ENCODE data around the gene PHF2. TPM values are rescaled to one million over a fixed set of nuclear protein-coding genes. Genes with fewer than 3 reads are reported as not detected.

PHF2 gene
- total and polyA plus RNA-seq, 2 experiments from 2014 or later = 4.3 to 11.8 TPM

GRCh38 chr9:93681269-93682154 is 105.1 kb downstream of the PHF2 start:
- H2AFZ ChIP-seq = no peak overlapping the region
- H4K20me1 ChIP-seq (replicated peaks; ENCODE audit: insufficient read depth) = no peaks in the 10 kb centered on the region
- peaks cover 4% of the 10 kb centered on the region for H3K27me3 Mint-ChIP-seq (ENCODE audit: insufficient read depth, low read depth, poor library complexity)
- DNase-seq (ENCODE audit: low spot score) = no peak
- H3K27ac Mint-ChIP-seq = no peak overlapping the region
- H3K4me1 Mint-ChIP-seq = peaks cover 3% of the 10 kb centered on the region
- H3F3A ChIP-seq (replicated peaks; ENCODE audit: low read depth) = no peaks in the 10 kb centered on the region
- no peaks in the 10 kb centered on the region for H3K4me1 ChIP-seq (ENCODE audit: insufficient read depth)
- no peak overlapping the region for H3K27ac ChIP-seq (ENCODE audit: low read depth)
- H3K36me3 ChIP-seq (ENCODE audit: insufficient read depth) = no peaks in the 10 kb centered on the region
- H3K4me3 ChIP-seq = no peak overlapping the region
- TF ChIP-seq EZH2phosphoT487 (IDR thresholded peaks at IDR 0.05; ENCODE audit: unreplicated experiment) (no peak), NANOG (IDR thresholded peaks at IDR 0.05; ENCODE audit: borderline replicate concordance) (no peak), ZNF114 (CRISPR knock-in tag; IDR thresholded peaks at IDR 0.05) (no peak), ETS1 (IDR thresholded peaks at IDR 0.05) (no peak), POLR2AphosphoS5 (IDR thresholded peaks at IDR 0.05; ENCODE audit: low read depth) (no peak), ZNF331 (CRISPR knock-in tag; IDR thresholded peaks at IDR 0.05; ENCODE audit: low read depth) (no peak), REST (IDR thresholded peaks at IDR 0.05; ENCODE audit: unreplicated experiment) (no peak), JUNB (IDR thresholded peaks at IDR 0.05; ENCODE audit: unreplicated experiment) (no peak), CREB1 (CRISPR knock-in tag; IDR thresholded peaks at IDR 0.05; ENCODE audit: low read depth) (no peak), EZH2 (IDR thresholded peaks at IDR 0.05; ENCODE audit: low read depth, unreplicated experiment) (no peak), STAT1 (IDR thresholded peaks at IDR 0.05; ENCODE audit: unreplicated experiment) (no peak)
- TF ChIP-seq, protein P1, sequence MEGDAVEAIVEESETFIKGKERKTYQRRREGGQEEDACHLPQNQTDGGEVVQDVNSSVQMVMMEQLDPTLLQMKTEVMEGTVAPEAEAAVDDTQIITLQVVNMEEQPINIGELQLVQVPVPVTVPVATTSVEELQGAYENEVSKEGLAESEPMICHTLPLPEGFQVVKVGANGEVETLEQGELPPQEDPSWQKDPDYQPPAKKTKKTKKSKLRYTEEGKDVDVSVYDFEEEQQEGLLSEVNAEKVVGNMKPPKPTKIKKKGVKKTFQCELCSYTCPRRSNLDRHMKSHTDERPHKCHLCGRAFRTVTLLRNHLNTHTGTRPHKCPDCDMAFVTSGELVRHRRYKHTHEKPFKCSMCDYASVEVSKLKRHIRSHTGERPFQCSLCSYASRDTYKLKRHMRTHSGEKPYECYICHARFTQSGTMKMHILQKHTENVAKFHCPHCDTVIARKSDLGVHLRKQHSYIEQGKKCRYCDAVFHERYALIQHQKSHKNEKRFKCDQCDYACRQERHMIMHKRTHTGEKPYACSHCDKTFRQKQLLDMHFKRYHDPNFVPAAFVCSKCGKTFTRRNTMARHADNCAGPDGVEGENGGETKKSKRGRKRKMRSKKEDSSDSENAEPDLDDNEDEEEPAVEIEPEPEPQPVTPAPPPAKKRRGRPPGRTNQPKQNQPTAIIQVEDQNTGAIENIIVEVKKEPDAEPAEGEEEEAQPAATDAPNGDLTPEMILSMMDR (conservative IDR thresholded peaks at IDR 0.05; ENCODE audit: low read depth in 2 of 2) = no peak
- TF ChIP-seq, protein P2, sequence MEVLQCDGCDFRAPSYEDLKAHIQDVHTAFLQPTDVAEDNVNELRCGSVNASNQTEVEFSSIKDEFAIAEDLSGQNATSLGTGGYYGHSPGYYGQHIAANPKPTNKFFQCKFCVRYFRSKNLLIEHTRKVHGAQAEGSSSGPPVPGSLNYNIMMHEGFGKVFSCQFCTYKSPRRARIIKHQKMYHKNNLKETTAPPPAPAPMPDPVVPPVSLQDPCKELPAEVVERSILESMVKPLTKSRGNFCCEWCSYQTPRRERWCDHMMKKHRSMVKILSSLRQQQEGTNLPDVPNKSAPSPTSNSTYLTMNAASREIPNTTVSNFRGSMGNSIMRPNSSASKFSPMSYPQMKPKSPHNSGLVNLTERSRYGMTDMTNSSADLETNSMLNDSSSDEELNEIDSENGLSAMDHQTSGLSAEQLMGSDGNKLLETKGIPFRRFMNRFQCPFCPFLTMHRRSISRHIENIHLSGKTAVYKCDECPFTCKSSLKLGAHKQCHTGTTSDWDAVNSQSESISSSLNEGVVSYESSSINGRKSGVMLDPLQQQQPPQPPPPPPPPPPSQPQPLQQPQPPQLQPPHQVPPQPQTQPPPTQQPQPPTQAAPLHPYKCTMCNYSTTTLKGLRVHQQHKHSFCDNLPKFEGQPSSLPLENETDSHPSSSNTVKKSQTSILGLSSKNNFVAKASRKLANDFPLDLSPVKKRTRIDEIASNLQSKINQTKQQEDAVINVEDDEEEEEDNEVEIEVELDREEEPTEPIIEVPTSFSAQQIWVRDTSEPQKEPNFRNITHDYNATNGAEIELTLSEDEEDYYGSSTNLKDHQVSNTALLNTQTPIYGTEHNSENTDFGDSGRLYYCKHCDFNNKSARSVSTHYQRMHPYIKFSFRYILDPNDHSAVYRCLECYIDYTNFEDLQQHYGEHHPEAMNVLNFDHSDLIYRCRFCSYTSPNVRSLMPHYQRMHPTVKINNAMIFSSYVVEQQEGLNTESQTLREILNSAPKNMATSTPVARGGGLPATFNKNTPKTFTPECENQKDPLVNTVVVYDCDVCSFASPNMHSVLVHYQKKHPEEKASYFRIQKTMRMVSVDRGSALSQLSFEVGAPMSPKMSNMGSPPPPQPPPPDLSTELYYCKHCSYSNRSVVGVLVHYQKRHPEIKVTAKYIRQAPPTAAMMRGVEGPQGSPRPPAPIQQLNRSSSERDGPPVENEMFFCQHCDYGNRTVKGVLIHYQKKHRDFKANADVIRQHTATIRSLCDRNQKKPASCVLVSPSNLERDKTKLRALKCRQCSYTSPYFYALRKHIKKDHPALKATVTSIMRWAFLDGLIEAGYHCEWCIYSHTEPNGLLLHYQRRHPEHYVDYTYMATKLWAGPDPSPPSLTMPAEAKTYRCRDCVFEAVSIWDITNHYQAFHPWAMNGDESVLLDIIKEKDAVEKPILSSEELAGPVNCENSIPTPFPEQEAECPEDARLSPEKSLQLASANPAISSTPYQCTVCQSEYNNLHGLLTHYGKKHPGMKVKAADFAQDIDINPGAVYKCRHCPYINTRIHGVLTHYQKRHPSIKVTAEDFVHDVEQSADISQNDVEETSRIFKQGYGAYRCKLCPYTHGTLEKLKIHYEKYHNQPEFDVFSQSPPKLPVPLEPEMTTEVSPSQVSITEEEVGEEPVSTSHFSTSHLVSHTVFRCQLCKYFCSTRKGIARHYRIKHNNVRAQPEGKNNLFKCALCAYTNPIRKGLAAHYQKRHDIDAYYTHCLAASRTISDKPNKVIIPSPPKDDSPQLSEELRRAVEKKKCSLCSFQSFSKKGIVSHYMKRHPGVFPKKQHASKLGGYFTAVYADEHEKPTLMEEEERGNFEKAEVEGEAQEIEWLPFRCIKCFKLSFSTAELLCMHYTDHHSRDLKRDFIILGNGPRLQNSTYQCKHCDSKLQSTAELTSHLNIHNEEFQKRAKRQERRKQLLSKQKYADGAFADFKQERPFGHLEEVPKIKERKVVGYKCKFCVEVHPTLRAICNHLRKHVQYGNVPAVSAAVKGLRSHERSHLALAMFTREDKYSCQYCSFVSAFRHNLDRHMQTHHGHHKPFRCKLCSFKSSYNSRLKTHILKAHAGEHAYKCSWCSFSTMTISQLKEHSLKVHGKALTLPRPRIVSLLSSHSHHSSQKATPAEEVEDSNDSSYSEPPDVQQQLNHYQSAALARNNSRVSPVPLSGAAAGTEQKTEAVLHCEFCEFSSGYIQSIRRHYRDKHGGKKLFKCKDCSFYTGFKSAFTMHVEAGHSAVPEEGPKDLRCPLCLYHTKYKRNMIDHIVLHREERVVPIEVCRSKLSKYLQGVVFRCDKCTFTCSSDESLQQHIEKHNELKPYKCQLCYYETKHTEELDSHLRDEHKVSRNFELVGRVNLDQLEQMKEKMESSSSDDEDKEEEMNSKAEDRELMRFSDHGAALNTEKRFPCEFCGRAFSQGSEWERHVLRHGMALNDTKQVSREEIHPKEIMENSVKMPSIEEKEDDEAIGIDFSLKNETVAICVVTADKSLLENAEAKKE (CRISPR knock-in tag; IDR thresholded peaks at IDR 0.05) = no peak
- H3K4me2 ChIP-seq = no peak overlapping the region
- H3K27me3 ChIP-seq (ENCODE audit: insufficient read depth) = no peaks in the 10 kb centered on the region
- H3K4me3 Mint-ChIP-seq = no peak overlapping the region
- H3K9me3 Mint-ChIP-seq = peaks cover 3% of the 10 kb centered on the region; the same call in 2 of the 3 replicates
- ATAC-seq = peak; percentile 34
- peaks cover 3% of the 10 kb centered on the region; the same call in 1 of the 3 replicates for H3K36me3 Mint-ChIP-seq (ENCODE audit: low read depth)
- no peaks in the 10 kb centered on the region for H3K79me2 ChIP-seq (replicated peaks; ENCODE audit: insufficient read depth)
- H3K9me2 ChIP-seq (ENCODE audit: insufficient read depth) = no peaks in the 10 kb centered on the region
